ENCODE measurements around the gene DIPK1A. TPM values are rescaled to one million over a fixed set of nuclear protein-coding genes. Genes with fewer than 3 reads are reported as not detected.

The DIPK1A gene
- total RNA-seq, 2 donors from 2014 or later, result 8.4 to 9.3 TPM

DNA sequence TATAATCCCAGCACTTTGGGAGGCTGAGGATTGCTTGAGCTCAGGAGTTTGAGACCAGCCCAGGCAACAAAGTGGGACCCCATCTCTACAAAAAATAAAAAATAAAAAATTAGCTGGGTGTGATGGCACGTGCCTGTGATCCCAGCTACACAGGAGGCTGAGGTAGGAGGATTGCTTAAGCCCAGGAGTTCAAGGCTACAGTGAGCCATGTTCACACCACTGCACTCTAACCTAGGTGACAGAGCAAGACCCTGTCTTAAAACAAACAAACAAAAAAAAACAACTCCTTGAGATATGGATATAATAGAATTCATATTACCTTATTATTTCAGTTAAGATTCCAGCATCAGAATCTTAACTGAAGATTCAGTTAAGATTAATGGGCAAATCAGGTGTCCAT, 77.1 kb downstream of the DIPK1A start:
- Mint-ChIP-seq H3K4me3 (no peak overlapping the region), H3K36me3 (ENCODE audit: insufficient read depth in 2 of 2) (peaks cover 2 to 3% of the 10 kb centered on the region in 2 donors), H3K27me3 (ENCODE audit: low read depth) (no peaks in the 10 kb centered on the region), H3K9me3 (peaks cover 0 to 3% of the 10 kb centered on the region in 2 donors), H3K4me1 (ENCODE audit: low read depth) (peaks cover 17% of the 10 kb centered on the region), H3K27ac (peak overlapping the region; percentile 87)
- DNase-seq (no peak), ATAC-seq (replicated peaks in 1 of 2) (no peak)

- H3K36me3 Mint-ChIP-seq (ENCODE audit: insufficient read depth in 2 of 2), result peaks cover 0 to 2% of the 10 kb centered on the region in 2 donors
Observed at GRCh38 chr1:92883297-92883696, 78.0 kb downstream of the DIPK1A start.

DNA sequence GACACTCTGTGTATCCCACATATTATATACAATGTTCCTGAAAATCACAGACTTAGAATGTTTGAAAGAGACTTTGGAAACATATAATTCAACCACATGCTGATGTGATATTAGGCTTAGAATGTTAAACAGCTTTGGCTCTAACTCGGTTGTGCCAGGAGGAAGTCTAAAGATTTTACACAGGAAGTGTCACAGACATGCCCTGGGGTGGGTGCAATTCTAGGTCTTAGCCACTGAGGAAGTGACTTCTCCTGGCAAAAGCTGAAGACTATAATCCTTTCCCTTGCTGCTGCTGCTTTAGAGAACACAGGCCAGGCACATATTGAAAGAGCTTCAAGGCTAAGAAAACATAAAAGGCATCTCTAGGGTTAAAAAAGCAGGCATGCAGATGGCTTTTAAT, 78.4 kb downstream of the DIPK1A start:
- ATAC-seq (replicated peaks in 1 of 2), result peak in 1 of 2 donors; percentile 55
- peak overlapping the region; percentile 87 for H3K27ac Mint-ChIP-seq
- H3K36me3 Mint-ChIP-seq (ENCODE audit: insufficient read depth in 2 of 2), result peaks cover 0 to 2% of the 10 kb centered on the region in 2 donors
- peaks cover 22% of the 10 kb centered on the region for H3K4me1 Mint-ChIP-seq (ENCODE audit: low read depth)
- peak; percentile 9 to 21 for DNase-seq
- no peaks in the 10 kb centered on the region for H3K9me3 Mint-ChIP-seq
- peak overlapping the region in 1 of 2 donors; percentile 49 for H3K4me3 Mint-ChIP-seq
- no peaks in the 10 kb centered on the region for H3K27me3 Mint-ChIP-seq (ENCODE audit: low read depth)

More at GRCh38 chr1:92883297-92883696, 78.0 kb downstream of the DIPK1A start:
- peak overlapping the region; percentile 87 for H3K27ac Mint-ChIP-seq
- DNase-seq (no peak), ATAC-seq (replicated peaks in 1 of 2) (peak in 1 of 2 donors; percentile 33)
- no peaks in the 10 kb centered on the region for H3K27me3 Mint-ChIP-seq (ENCODE audit: low read depth)
- peaks cover 17% of the 10 kb centered on the region for H3K4me1 Mint-ChIP-seq (ENCODE audit: low read depth)
- no peaks in the 10 kb centered on the region for H3K9me3 Mint-ChIP-seq
- H3K4me3 Mint-ChIP-seq, result peak overlapping the region in 1 of 2 donors; percentile 49

DNA sequence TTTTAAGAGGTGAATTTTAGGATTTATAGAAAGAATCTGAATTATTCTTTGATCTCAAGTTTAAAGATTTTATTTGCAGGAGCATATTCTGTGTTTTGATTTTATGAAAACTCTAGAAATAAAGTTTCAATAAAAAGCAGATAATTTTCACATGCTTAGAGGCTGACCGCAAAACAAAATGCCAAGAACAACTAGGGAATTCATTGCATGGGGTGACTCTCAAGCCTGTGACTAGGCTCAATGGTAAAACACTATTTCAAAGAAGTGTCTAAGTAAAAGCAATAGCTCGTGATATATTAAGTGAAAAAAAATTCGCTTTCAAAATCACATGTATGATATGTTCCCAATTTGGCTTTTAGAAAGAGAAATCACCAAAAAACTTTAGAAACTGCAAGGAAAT, 79.9 kb downstream of the DIPK1A start:
- H3K4me1 Mint-ChIP-seq (ENCODE audit: low read depth), result peaks cover 31% of the 10 kb centered on the region
- no peak overlapping the region for H3K27ac Mint-ChIP-seq
- H3K4me3 Mint-ChIP-seq, result no peak overlapping the region
- ATAC-seq (replicated peaks in 1 of 2) (no peak), DNase-seq (no peak)
- H3K9me3 Mint-ChIP-seq, result no peaks in the 10 kb centered on the region
- no peaks in the 10 kb centered on the region for H3K27me3 Mint-ChIP-seq (ENCODE audit: low read depth)
- peaks cover 0 to 2% of the 10 kb centered on the region in 2 donors for H3K36me3 Mint-ChIP-seq (ENCODE audit: insufficient read depth in 2 of 2)

- ATAC-seq (replicated peaks in 1 of 2) (no peak), DNase-seq (no peak)
- no peaks in the 10 kb centered on the region for H3K9me3 Mint-ChIP-seq
- peaks cover 31% of the 10 kb centered on the region for H3K4me1 Mint-ChIP-seq (ENCODE audit: low read depth)
- H3K27me3 Mint-ChIP-seq (ENCODE audit: low read depth), result no peaks in the 10 kb centered on the region
- H3K4me3 Mint-ChIP-seq, result no peak overlapping the region
- H3K27ac Mint-ChIP-seq, result no peak overlapping the region
- peaks cover 0 to 7% of the 10 kb centered on the region in 2 donors for H3K36me3 Mint-ChIP-seq (ENCODE audit: insufficient read depth in 2 of 2)
Observed at GRCh38 chr1:92879316-92879968, 81.8 kb downstream of the DIPK1A start.

DNA sequence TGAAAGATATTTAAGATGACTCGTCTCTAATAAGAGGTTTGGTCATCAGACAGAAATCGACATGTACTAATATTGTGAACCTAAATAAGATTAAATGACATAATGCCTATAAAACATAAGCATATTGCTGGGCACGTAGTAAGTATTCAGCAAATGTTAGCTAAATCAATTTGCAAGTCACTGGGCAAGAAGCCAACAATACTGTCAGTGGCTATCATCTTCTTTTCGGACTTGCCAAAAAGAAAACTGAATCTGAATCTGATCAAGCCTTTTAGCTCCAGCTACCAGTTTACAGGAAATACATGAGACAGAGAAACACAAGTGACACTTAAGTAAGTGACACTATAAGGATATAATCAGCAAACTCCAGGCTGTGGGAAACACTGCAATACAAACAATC, 83.5 kb downstream of the DIPK1A start:
- no peak for ATAC-seq (replicated peaks in 1 of 2)
- Mint-ChIP-seq H3K27me3 (ENCODE audit: low read depth) (no peaks in the 10 kb centered on the region), H3K36me3 (ENCODE audit: insufficient read depth in 2 of 2) (peaks cover 0 to 15% of the 10 kb centered on the region in 2 donors), H3K4me1 (ENCODE audit: low read depth) (peaks cover 19% of the 10 kb centered on the region), H3K27ac (peak overlapping the region; percentile 95), H3K4me3 (peak overlapping the region in 1 of 2 donors; percentile 80), H3K9me3 (no peaks in the 10 kb centered on the region)
- no peak for DNase-seq

GRCh38 chr1:92877081-92877711, 84.1 kb downstream of the DIPK1A start:
- Mint-ChIP-seq H3K9me3 (peaks cover 2% of the 10 kb centered on the region in 2 donors), H3K4me1 (ENCODE audit: low read depth) (peaks cover 14% of the 10 kb centered on the region), H3K4me3 (peak overlapping the region; percentile 62 to 80), H3K27ac (peak overlapping the region; percentile 95), H3K27me3 (ENCODE audit: low read depth) (no peaks in the 10 kb centered on the region), H3K36me3 (ENCODE audit: insufficient read depth in 2 of 2) (peaks cover 2 to 19% of the 10 kb centered on the region in 2 donors)
- no peak for DNase-seq
- no peak for ATAC-seq (replicated peaks in 1 of 2)

DNA sequence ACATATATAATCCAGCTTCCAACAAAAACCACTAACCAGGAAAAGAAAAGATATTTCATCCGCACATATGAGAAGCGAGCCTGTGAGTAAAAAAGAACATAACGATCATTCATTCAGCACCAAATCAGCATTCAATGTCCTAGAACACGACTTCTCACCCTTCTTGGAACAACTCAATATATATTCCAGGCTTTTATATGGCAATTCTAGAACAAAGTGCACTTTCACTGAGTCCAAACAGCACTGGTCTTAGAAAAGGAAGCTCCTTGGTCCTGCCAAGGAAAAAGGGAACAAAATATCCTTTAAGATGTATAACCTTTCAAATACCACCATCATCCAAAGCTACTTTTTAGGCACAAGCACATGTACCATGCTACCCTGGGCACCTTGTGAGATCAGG, 84.9 kb downstream of the DIPK1A start:
- Mint-ChIP-seq H3K4me3 (no peak overlapping the region), H3K27ac (no peak overlapping the region), H3K27me3 (ENCODE audit: low read depth) (no peaks in the 10 kb centered on the region), H3K9me3 (peaks cover 2% of the 10 kb centered on the region in 2 donors), H3K36me3 (ENCODE audit: insufficient read depth in 2 of 2) (peaks cover 2 to 19% of the 10 kb centered on the region in 2 donors), H3K4me1 (ENCODE audit: low read depth) (peaks cover 14% of the 10 kb centered on the region)
- DNase-seq, result no peak
- no peak for ATAC-seq (replicated peaks in 1 of 2)

- ATAC-seq (replicated peaks in 1 of 2) (no peak), DNase-seq (no peak)
- peaks cover 2% of the 10 kb centered on the region in 2 donors for H3K9me3 Mint-ChIP-seq
- H3K27ac Mint-ChIP-seq, result no peak overlapping the region
- H3K4me1 Mint-ChIP-seq (ENCODE audit: low read depth), result peaks cover 21% of the 10 kb centered on the region
- no peaks in the 10 kb centered on the region for H3K27me3 Mint-ChIP-seq (ENCODE audit: low read depth)
- H3K36me3 Mint-ChIP-seq (ENCODE audit: insufficient read depth in 2 of 2), result peaks cover 2 to 16% of the 10 kb centered on the region in 2 donors
- no peak overlapping the region for H3K4me3 Mint-ChIP-seq
Observed at GRCh38 chr1:92874987-92875386, 86.3 kb downstream of the DIPK1A start.

- Mint-ChIP-seq H3K9me3 (peaks cover 2% of the 10 kb centered on the region in 2 donors), H3K4me3 (no peak overlapping the region), H3K27ac (no peak overlapping the region), H3K27me3 (ENCODE audit: low read depth) (no peaks in the 10 kb centered on the region), H3K4me1 (ENCODE audit: low read depth) (peaks cover 16% of the 10 kb centered on the region), H3K36me3 (ENCODE audit: insufficient read depth in 2 of 2) (peaks cover 2 to 16% of the 10 kb centered on the region in 2 donors)
- ATAC-seq (replicated peaks in 1 of 2), result no peak
- no peak for DNase-seq
Observed at GRCh38 chr1:92872719-92873118, 88.5 kb downstream of the DIPK1A start.

DNA sequence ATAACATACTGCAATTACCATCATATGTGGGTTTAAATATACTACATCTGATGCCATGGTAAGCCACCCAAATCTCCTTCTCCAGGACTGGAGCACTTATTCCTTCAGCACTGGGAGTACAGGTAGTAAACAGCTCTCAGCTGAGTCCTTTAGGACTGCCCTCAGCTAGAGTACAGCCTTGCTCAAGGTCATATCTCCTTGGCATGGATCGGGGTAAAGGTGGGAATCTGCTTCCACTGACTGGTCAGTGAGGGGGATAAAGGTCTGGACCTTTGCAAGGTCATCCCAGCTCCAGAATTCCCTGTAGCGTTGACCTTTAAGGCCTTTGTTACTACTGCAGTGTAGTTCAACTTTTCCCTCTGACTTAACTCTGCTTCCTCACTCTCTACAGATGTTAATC, 90.7 kb downstream of the DIPK1A start:
- Mint-ChIP-seq H3K9me3 (peaks cover 2% of the 10 kb centered on the region in 2 donors), H3K4me3 (no peak overlapping the region), H3K36me3 (ENCODE audit: insufficient read depth in 2 of 2) (peaks cover 2 to 15% of the 10 kb centered on the region in 2 donors), H3K27me3 (ENCODE audit: low read depth) (no peaks in the 10 kb centered on the region), H3K27ac (no peak overlapping the region), H3K4me1 (ENCODE audit: low read depth) (peaks cover 7% of the 10 kb centered on the region)
- DNase-seq, result no peak
- no peak for ATAC-seq (replicated peaks in 1 of 2)

- H3K9me3 Mint-ChIP-seq, result no peaks in the 10 kb centered on the region
- ATAC-seq (replicated peaks in 1 of 2) (no peak), DNase-seq (no peak)
- H3K4me1 Mint-ChIP-seq (ENCODE audit: low read depth), result peaks cover 11% of the 10 kb centered on the region
- no peaks in the 10 kb centered on the region for H3K27me3 Mint-ChIP-seq (ENCODE audit: low read depth)
- no peaks in the 10 kb centered on the region for H3K36me3 Mint-ChIP-seq (ENCODE audit: insufficient read depth in 2 of 2)
- no peak overlapping the region for H3K27ac Mint-ChIP-seq
- H3K4me3 Mint-ChIP-seq, result no peak overlapping the region
Observed at GRCh38 chr1:92864131-92864530, 97.1 kb downstream of the DIPK1A start.

- Mint-ChIP-seq H3K4me1 (ENCODE audit: low read depth) (peaks cover 17% of the 10 kb centered on the region), H3K4me3 (no peak overlapping the region), H3K36me3 (ENCODE audit: insufficient read depth in 2 of 2) (no peaks in the 10 kb centered on the region), H3K9me3 (no peaks in the 10 kb centered on the region), H3K27me3 (ENCODE audit: low read depth) (no peaks in the 10 kb centered on the region), H3K27ac (no peak overlapping the region)
- DNase-seq, result no peak
- no peak for ATAC-seq (replicated peaks in 1 of 2)
Observed at GRCh38 chr1:92862605-92863004, 98.7 kb downstream of the DIPK1A start.

Data from activated T-cell treated with anti-CD3 and anti-CD28 coated beads, Interleukin-2, amount 50 U/mL, for 72 hours (primary cell).